Lung (tissue), 16 donors: ENCODE data around the gene ARIH2. TPM values are rescaled to one million over a fixed set of nuclear protein-coding genes. Genes with fewer than 3 reads are reported as not detected.
A peak's percentile ranks its signal among the peaks of the same experiment; 100 is the strongest.

Experiments
- ATAC-seq: fragments of 200-7000 bp; cut with Tn5 transposase; one replicate; pipeline ENCODE4 v1.9.1; 2020; ENCODE audit warnings: moderate number of reproducible peaks; ENCODE audit not compliant: insufficient read depth, low FRiP score
- DNase-seq, 3 donors: peaks; one replicate each; pipeline ENCODE4 v3.0.0-alpha.2; 2013 to 2017
- H3K27ac ChIP-seq, 2 donors: one replicate each; pipeline ENCODE4 v1.5.1; 2013; ENCODE audit warnings: mild to moderate bottlenecking in 2 of 2, moderate library complexity in 2 of 2, control low read depth in 1 of 2, inconsistent platforms in 1 of 2, low read depth in 1 of 2, low read length in 1 of 2
- H3K27me3 ChIP-seq, 3 donors: one replicate each; pipeline ENCODE4 v1.5.1; 2013; ENCODE audit warnings: low read length in 2 of 3; ENCODE audit not compliant: control insufficient read depth in 3 of 3, insufficient read depth in 3 of 3
- H3K36me3 ChIP-seq, 4 donors: one replicate each; pipeline ENCODE4 v1.5.1; 2013; ENCODE audit warnings: low read length in 4 of 4, mild to moderate bottlenecking in 1 of 4, moderate library complexity in 1 of 4; ENCODE audit not compliant: control insufficient read depth in 4 of 4, insufficient read depth in 4 of 4
- H3K4me1 ChIP-seq, 5 donors: one replicate each; pipeline ENCODE4 v1.5.1; 2013; ENCODE audit warnings: low read length in 5 of 5, mild to moderate bottlenecking in 2 of 5, moderate library complexity in 1 of 5; ENCODE audit not compliant: control insufficient read depth in 5 of 5, insufficient read depth in 5 of 5
- H3K4me3 ChIP-seq: one replicate; pipeline ENCODE4 v1.5.1; 2013; ENCODE audit warnings: mild to moderate bottlenecking, control low read depth, moderate library complexity
- H3K9ac ChIP-seq, 2 donors: one replicate each; pipeline ENCODE4 v1.5.1; 2013; ENCODE audit warnings: low read length in 2 of 2, control low read depth in 1 of 2; ENCODE audit not compliant: insufficient read depth in 1 of 2
- H3K9me3 ChIP-seq, 4 donors: one replicate each; pipeline ENCODE4 v1.5.1; 2013; ENCODE audit warnings: low read length in 3 of 4, mild to moderate bottlenecking in 1 of 4, moderate library complexity in 1 of 4; ENCODE audit not compliant: control insufficient read depth in 4 of 4, insufficient read depth in 3 of 4
- WGBS, 2 donors: extraction: QIAGEN DNeasy Blood & Tissue Kit; methylation state at CpG; one replicate each; pipeline ENCODE4 v1.1.7; 2013; 5-methylcytosine and 5-hydroxymethylcytosine counted together
- long read RNA-seq, 5 donors: transcript quantifications; one replicate each; lab custom pipeline, GENCODE V29; 2026
- polyA plus RNA-seq, 2 donors: library from polyadenylated mRNA; stranded (reverse); fragments of 200-250 nt; gene quantifications; one replicate each; pipeline ENCODE4 v1.2.1, GENCODE V29; 2013
- total RNA-seq, 2 donors: library from RNA; depleted of rRNA in 1 of 2; stranded (reverse); fragments of >200 nt in 1 of 2; gene quantifications; one replicate each; pipeline ENCODE4 v1.2.1, GENCODE V29; 2014 to 2021
- TF ChIP-seq, protein P1 (sequence below): IDR thresholded peaks from 2 replicates; pipeline ENCODE4 v1.5.1; 2012; ENCODE audit warnings: mild to moderate bottlenecking; ENCODE audit errors: control extremely low read depth, extremely low read depth
- donor health status: control.
- donor health status: control.
- donor health status: Bipolar disorder and iron deficiency.
- donor health status: healthy.
- donor health status: DM: yes; HTN: yes; CAD: no.

Gene ARIH2
- total RNA-seq = 10 to 100 TPM; 83.3 to 97.6 TPM
- 10 to 100 TPM; 33.1 to 47.9 TPM for polyA plus RNA-seq
- long read RNA-seq, donor 1, full-length matches to known transcripts = 5 of 49 reads
- long read RNA-seq, donor 1, partial matches to known transcripts = 44 of 49 reads
- long read RNA-seq, donor 1, other reads (novel, unspliced or antisense) = 0 of 49 reads
- long read RNA-seq, donor 2, full-length matches to known transcripts = 5 of 11 reads
- long read RNA-seq, donor 2, partial matches to known transcripts = 6 of 11 reads
- long read RNA-seq, donor 2, other reads (novel, unspliced or antisense) = 0 of 11 reads
- long read RNA-seq, donor 3, full-length matches to known transcripts = 5 of 13 reads
- long read RNA-seq, donor 3, partial matches to known transcripts = 8 of 13 reads
- long read RNA-seq, donor 3, other reads (novel, unspliced or antisense) = 0 of 13 reads
- long read RNA-seq, donor 4, partial matches to known transcripts = 0 of 5 reads
- long read RNA-seq, donor 4, other reads (novel, unspliced or antisense) = 0 of 5 reads
- long read RNA-seq, donor 5, full-length matches to known transcripts = 10 of 26 reads
- long read RNA-seq, donor 5, partial matches to known transcripts = 16 of 26 reads
- long read RNA-seq, donor 5, other reads (novel, unspliced or antisense) = 0 of 26 reads

DNA sequence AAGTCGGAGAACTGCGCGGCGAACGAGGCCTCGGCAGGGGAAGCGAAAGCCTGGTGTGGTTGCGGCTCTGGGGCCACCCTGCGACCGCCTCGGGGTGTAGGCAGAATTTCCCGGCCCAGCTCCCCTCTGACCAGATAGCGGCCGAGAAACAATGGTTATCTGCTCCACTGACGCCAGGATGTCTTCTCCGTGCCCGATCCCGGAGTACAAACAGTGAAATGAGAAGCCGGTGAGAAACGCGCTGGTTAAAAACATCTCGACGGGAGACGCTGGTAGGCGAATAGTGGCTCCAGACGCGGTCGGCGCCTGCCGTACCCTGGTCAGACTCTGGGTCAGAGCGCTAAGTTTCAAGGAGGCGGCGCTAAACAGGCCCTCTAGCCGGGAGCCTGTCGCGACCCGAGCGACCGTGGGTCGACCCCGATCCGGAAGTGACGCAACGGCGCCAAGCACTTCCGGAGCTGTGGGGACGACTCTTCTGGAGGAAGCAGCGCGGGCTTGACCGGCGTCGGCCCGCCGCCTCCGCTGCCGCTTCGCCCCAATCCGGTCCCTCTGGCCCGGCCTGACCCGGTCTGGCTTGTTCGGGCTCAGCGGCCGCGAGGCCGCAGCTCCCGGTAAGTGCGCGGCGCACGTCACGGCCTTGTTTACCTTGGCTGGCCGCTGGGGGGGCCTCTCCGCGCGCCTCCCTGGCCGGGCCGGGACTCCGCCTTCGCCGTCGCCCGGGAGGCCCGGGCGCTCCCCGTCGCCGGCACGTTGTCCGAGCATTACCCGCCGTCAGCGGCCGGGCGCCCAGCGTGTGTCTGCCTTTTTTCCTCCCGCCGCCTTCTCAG, at the start of gene ARIH2:
TSS of gene ARIH2 (plus strand) at position 455 of the 827 bp plus-strand sequence. CDS start 8,717 bp downstream, outside the sequence.
- H3K36me3 ChIP-seq = peaks cover 0 to 8% (median 4%) of the 10 kb centered on the region in 4 donors
- WGBS, 2 donors = 0% methylated on average over 94 to 97 of the region's 97 CpGs
- peak; percentile 96 for ATAC-seq

DNA sequence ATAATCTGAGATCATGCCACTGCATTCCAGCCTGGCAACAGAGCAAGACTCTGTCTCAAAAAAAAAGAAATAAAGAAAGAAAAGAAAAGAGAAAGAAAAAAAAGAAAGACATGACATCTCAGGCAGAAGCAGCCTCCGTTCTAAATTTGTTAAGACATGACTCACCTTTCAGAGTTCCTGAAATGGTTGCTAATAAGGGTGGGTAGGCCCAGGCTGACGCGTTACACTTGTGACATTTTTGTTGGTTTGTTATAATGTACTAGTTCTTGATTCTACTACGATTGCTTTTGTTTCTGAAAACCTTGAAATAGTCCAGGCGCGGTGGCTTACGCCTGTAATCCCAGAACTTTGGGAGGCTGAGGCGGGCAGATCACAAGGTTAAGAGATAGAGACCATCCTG, 41.0 kb upstream of the ARIH2 start:
- Histone ChIP-seq H3K27me3 (no peaks in the 10 kb centered on the region), H3K27ac (no peak overlapping the region), H3K9ac (no peak overlapping the region), H3K4me1 (peaks cover 0 to 3% (median 0%) of the 10 kb centered on the region in 5 donors), H3K4me3 (no peak overlapping the region), H3K9me3 (no peaks in the 10 kb centered on the region), H3K36me3 (peaks cover 0 to 3% (median 0%) of the 10 kb centered on the region in 4 donors)
- no peak for ATAC-seq
- TF ChIP-seq, protein P1, sequence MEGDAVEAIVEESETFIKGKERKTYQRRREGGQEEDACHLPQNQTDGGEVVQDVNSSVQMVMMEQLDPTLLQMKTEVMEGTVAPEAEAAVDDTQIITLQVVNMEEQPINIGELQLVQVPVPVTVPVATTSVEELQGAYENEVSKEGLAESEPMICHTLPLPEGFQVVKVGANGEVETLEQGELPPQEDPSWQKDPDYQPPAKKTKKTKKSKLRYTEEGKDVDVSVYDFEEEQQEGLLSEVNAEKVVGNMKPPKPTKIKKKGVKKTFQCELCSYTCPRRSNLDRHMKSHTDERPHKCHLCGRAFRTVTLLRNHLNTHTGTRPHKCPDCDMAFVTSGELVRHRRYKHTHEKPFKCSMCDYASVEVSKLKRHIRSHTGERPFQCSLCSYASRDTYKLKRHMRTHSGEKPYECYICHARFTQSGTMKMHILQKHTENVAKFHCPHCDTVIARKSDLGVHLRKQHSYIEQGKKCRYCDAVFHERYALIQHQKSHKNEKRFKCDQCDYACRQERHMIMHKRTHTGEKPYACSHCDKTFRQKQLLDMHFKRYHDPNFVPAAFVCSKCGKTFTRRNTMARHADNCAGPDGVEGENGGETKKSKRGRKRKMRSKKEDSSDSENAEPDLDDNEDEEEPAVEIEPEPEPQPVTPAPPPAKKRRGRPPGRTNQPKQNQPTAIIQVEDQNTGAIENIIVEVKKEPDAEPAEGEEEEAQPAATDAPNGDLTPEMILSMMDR = no peak
- no peak for DNase-seq
- WGBS, 2 donors = 86 to 91% methylated on average over 8 of the region's 8 CpGs

More for the DNA sequence above, at the start of gene ARIH2:
- H3K4me1 ChIP-seq = peaks cover 0 to 14% (median 8%) of the 10 kb centered on the region in 5 donors
- H3K9ac ChIP-seq = peak within 1 kb of the TSS; percentile 90 to 96
- H3K4me3 ChIP-seq = peak within 1 kb of the TSS; percentile 97
- no peaks in the 10 kb centered on the region for H3K9me3 ChIP-seq
- peak; percentile 95 to 97 (median 95) for DNase-seq
- H3K27ac ChIP-seq = peak within 1 kb of the TSS; percentile 98 to 99
- no peaks in the 10 kb centered on the region for H3K27me3 ChIP-seq
- TF ChIP-seq, protein P1 = no peak

GRCh38 chr3:48879307-48879993, 39.2 kb upstream of the ARIH2 start:
- no peak overlapping the region for H3K27ac ChIP-seq
- no peak overlapping the region for H3K9ac ChIP-seq
- no peaks in the 10 kb centered on the region for H3K9me3 ChIP-seq
- TF ChIP-seq, protein P1 = no peak
- ATAC-seq = no peak
- 85 to 86% methylated on average over 6 of the region's 6 CpGs for WGBS, 2 donors
- H3K36me3 ChIP-seq = peaks cover 0 to 9% (median 3%) of the 10 kb centered on the region in 4 donors
- no peaks in the 10 kb centered on the region for H3K27me3 ChIP-seq
- no peak for DNase-seq
- peaks cover 0 to 3% (median 0%) of the 10 kb centered on the region in 5 donors for H3K4me1 ChIP-seq
- no peak overlapping the region for H3K4me3 ChIP-seq
